T-cell (primary cell): ENCODE measurements around the gene EFNA4. TPM values are rescaled to one million over a fixed set of nuclear protein-coding genes. Genes with fewer than 3 reads are reported as not detected.
A peak's percentile ranks its signal among the peaks of the same experiment; 100 is the strongest.

ENCODE experiments used
- ATAC-seq, 4 experiments: fragments of 200-7000 bp in 3 of 4; fragments of 150-1000 bp in 1 of 4; cut with Tn5 transposase; replicated peaks in 1 of 4; 1 replicate in 3 of 4; 2 replicates in 1 of 4; pipeline ENCODE4 v1.10.0; 2021; ENCODE audit warnings: moderate library complexity in 3 of 4, mild to moderate bottlenecking in 2 of 4, moderate number of reproducible peaks in 1 of 4
- CTCF ChIA-PET, 2 donors: fragments of 300-600 bp; sonication (Branson Sonifier 250); formaldehyde crosslinking; loops; one replicate each; lab custom pipeline; 2022; ENCODE audit warnings: antibody characterized with exemption in 2 of 2; lab: Charles Lee
- POLR2A ChIA-PET, 2 donors: fragments of 300-600 bp; sonication (Branson Sonifier 250); formaldehyde crosslinking; loops; one replicate each; lab custom pipeline; 2022; ENCODE audit warnings: antibody characterized with exemption in 2 of 2; lab: Charles Lee
- DNase-seq, 35 experiments: peaks; one replicate each; pipeline versions ENCODE4 v3.0.0 to v3.0.0-alpha.2; 2013 to 2023
- H3K27ac ChIP-seq: one replicate; pipeline ENCODE4 v1.5.1; 2013; ENCODE audit warnings: low read length
- H3K27me3 ChIP-seq, 2 experiments: replicated peaks in 1 of 2; 1 replicate in 1 of 2; 2 replicates in 1 of 2; pipeline versions ENCODE4 v1.6.1 to v1.7.0; 2013; ENCODE audit warnings: low read length in 1 of 2, mixed read lengths in 1 of 2; ENCODE audit not compliant: control insufficient read depth in 2 of 2, insufficient read depth in 2 of 2; ENCODE audit errors: extremely low read depth in 1 of 2
- H3K36me3 ChIP-seq, 2 donors: 1 replicate in 1 of 2; 2 replicates in 1 of 2; pipeline versions ENCODE4 v1.6.1 to v1.7.0; 2013; ENCODE audit warnings: low read length in 1 of 2; ENCODE audit not compliant: control insufficient read depth in 2 of 2, insufficient read depth in 1 of 2; ENCODE audit errors: extremely low read depth in 1 of 2
- H3K4me1 ChIP-seq, 2 experiments: 1 replicate in 1 of 2; 2 replicates in 1 of 2; pipeline versions ENCODE4 v1.6.1 to v1.7.0; 2013; ENCODE audit warnings: low read length in 2 of 2, mixed read lengths in 1 of 2; ENCODE audit not compliant: insufficient read depth in 2 of 2, control insufficient read depth in 1 of 2; ENCODE audit errors: extremely low read depth in 1 of 2
- H3K4me3 ChIP-seq, 2 donors: 1 replicate in 1 of 2; 2 replicates in 1 of 2; pipeline versions ENCODE4 v1.5.1 to v1.7.0; 2013; ENCODE audit warnings: mild to moderate bottlenecking in 2 of 2, low read length in 1 of 2, moderate library complexity in 1 of 2; ENCODE audit not compliant: control insufficient read depth in 1 of 2; ENCODE audit errors: extremely low read depth in 1 of 2
- H3K9me3 ChIP-seq: 2 replicates; pipeline ENCODE4 v1.7.0; 2013
- H3K27ac Mint-ChIP-seq, 2 donors: one replicate each; pipeline ENCODE4 v1.8.0; 2020 to 2021; ENCODE audit warnings: mild to moderate bottlenecking in 2 of 2, mixed read lengths in 2 of 2
- H3K27me3 Mint-ChIP-seq, 2 donors: one replicate each; pipeline ENCODE4 v1.8.0; 2021 to 2022; ENCODE audit warnings: mixed read lengths in 2 of 2
- H3K36me3 Mint-ChIP-seq: one replicate; pipeline ENCODE4 v1.8.0; 2021; ENCODE audit warnings: mixed read lengths
- H3K4me1 Mint-ChIP-seq, 3 donors: one replicate each; pipeline ENCODE4 v1.8.0; 2020 to 2022; ENCODE audit warnings: mixed read lengths in 3 of 3, mild to moderate bottlenecking in 1 of 3
- H3K4me3 Mint-ChIP-seq, 3 donors: one replicate each; pipeline ENCODE4 v1.8.0; 2020 to 2022; ENCODE audit warnings: mild to moderate bottlenecking in 3 of 3, mixed read lengths in 3 of 3, moderate library complexity in 3 of 3
- H3K9me3 Mint-ChIP-seq, 3 donors: one replicate each; pipeline ENCODE4 v1.8.0; 2020 to 2022; ENCODE audit warnings: mixed read lengths in 3 of 3
- whole genome bisulfite sequencing: methylation state at CpG from one replicate; pipeline ENCODE4 v1.1.5; 2013; ENCODE audit warnings: missing lambda C conversion rate; ENCODE audit not compliant: insufficient coverage; 5-methylcytosine and 5-hydroxymethylcytosine counted together
- total RNA-seq, 35 experiments: library from RNA in 6 of 35; stranded (reverse) in 6 of 35; fragments of 120-200 nt in 1 of 35; gene quantifications; one replicate each; pipeline versions ENCODE4 v1.2.1 to v1.2.4 and lab custom pipeline; 2013 to 2026

The EFNA4 gene
- total RNA-seq, 5 donors from 2014 or later (not counting 1 experiment from before 2014, with no cell fraction given), result 3.1 to 7.8 (median 6.6) TPM

DNA sequence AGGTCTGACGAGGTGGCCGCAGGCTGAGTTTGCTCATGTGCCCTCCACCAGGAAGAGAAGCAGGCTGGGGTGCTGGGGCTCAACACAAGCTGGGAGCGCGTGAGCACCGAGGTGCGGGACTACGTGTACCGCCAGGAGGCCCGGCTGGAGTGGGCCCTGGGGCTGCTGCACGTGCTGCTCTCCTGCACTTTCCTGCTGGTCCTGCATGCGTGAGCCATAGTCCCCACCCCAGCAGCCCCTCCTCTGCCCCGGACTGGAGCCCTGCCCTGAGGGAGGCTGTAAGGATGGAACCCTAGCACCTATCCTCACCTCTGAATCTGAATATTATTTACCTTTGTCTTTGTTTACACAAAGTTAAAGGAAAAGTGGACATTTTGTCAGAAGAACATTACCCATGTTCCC is 20.2 kb upstream of the EFNA4 start:
- WGBS, result 88% methylated on average over 8 of the region's 12 CpGs
- Histone ChIP-seq H3K36me3 (no peaks in the 10 kb centered on the region), H3K4me3 (no peak overlapping the region), H3K27ac (no peak overlapping the region), H3K4me1 (no peaks in the 10 kb centered on the region), H3K27me3 (peaks cover 0 to 23% of the 10 kb centered on the region in 2 experiments), H3K9me3 (no peaks in the 10 kb centered on the region)
- ATAC-seq, result no peak
- H3K4me3 Mint-ChIP-seq, result no peak overlapping the region
- peaks cover 0 to 3% of the 10 kb centered on the region in 2 donors for H3K27me3 Mint-ChIP-seq
- peaks cover 6 to 12% (median 10%) of the 10 kb centered on the region in 3 donors for H3K4me1 Mint-ChIP-seq
- no peak for DNase-seq
- H3K9me3 Mint-ChIP-seq, result no peaks in the 10 kb centered on the region
- H3K27ac Mint-ChIP-seq, result no peak overlapping the region
- ChIA-PET POLR2A (no interaction called here), CTCF (interaction anchor here (0.6 to 2.3 kb wide), 7 partner anchors 9 to 215 kb away, joined by 3 to 9 read pairs (median 5); no protein-coding TSS in a partner anchor)
- no peaks in the 10 kb centered on the region for H3K36me3 Mint-ChIP-seq

DNA sequence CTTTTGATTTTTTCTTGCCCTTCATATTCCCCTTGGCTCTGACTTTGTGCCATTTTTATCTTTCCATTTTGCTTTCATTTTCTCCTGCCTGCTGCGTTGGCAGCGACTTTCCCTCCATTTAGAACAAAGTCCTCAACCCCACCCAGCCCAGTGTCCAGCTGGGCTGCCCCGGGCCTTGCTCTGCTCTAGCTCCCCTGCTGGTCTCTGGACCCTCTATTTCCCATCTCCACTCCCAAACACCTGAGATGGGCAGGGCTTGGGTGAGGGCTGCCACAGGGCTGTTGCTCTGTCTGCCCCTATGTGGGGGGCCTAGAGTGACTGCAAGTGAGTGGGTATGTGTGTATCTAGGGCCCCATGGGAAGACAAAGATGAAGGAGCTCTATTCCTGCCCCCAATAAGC is 19.7 kb upstream of the EFNA4 start:
- no peak for ATAC-seq
- H3K27ac Mint-ChIP-seq, result no peak overlapping the region
- no CpG with 5 or more reads among the region's 3 CpGs for WGBS

GRCh38 chr1:155044365-155044764 is 19.2 kb upstream of the EFNA4 start:
- Histone ChIP-seq H3K27ac (no peak overlapping the region), H3K36me3 (no peaks in the 10 kb centered on the region), H3K27me3 (peaks cover 0 to 20% of the 10 kb centered on the region in 2 experiments), H3K4me1 (no peaks in the 10 kb centered on the region), H3K4me3 (no peak overlapping the region), H3K9me3 (no peaks in the 10 kb centered on the region)
- Mint-ChIP-seq H3K27me3 (peaks cover 0 to 1% of the 10 kb centered on the region in 2 donors), H3K4me3 (peak overlapping the region in 1 of 3 donors; percentile 24), H3K36me3 (no peaks in the 10 kb centered on the region), H3K4me1 (peaks cover 6 to 12% (median 10%) of the 10 kb centered on the region in 3 donors), H3K27ac (peak overlapping the region in 1 of 2 donors; percentile 32), H3K9me3 (no peaks in the 10 kb centered on the region)
- ChIA-PET CTCF (interaction anchor here (0.6 to 2.3 kb wide), 10 partner anchors 8 to 174 kb away, joined by 3 to 9 read pairs (median 6); no protein-coding TSS in a partner anchor), POLR2A (interaction anchor here in 1 of 2 donors (0.6 kb wide), 1 partner anchor 72 kb away, joined by 3 read pairs; no protein-coding TSS in a partner anchor)
- ATAC-seq, result no peak
- WGBS, result 71% methylated on average over 5 of the region's 6 CpGs
- DNase-seq, result no peak

More for the DNA sequence above, 19.7 kb upstream of the EFNA4 start:
- Mint-ChIP-seq H3K36me3 (no peaks in the 10 kb centered on the region), H3K27me3 (peaks cover 0 to 3% of the 10 kb centered on the region in 2 donors), H3K9me3 (no peaks in the 10 kb centered on the region), H3K4me3 (no peak overlapping the region), H3K4me1 (peaks cover 6 to 12% (median 10%) of the 10 kb centered on the region in 3 donors)
- H3K4me3 ChIP-seq, result no peak overlapping the region
- DNase-seq, result no peak
- CTCF ChIA-PET, result interaction anchor here (0.7 to 2.3 kb wide), 6 partner anchors 9 to 121 kb away, joined by 3 to 9 read pairs (median 5); no protein-coding TSS in a partner anchor
- H3K27ac ChIP-seq, result no peak overlapping the region
- H3K27me3 ChIP-seq, result peaks cover 0 to 20% of the 10 kb centered on the region in 2 experiments
- no peaks in the 10 kb centered on the region for H3K36me3 ChIP-seq
- no peaks in the 10 kb centered on the region for H3K4me1 ChIP-seq
- no peaks in the 10 kb centered on the region for H3K9me3 ChIP-seq
- POLR2A ChIA-PET, result no interaction called here

DNA sequence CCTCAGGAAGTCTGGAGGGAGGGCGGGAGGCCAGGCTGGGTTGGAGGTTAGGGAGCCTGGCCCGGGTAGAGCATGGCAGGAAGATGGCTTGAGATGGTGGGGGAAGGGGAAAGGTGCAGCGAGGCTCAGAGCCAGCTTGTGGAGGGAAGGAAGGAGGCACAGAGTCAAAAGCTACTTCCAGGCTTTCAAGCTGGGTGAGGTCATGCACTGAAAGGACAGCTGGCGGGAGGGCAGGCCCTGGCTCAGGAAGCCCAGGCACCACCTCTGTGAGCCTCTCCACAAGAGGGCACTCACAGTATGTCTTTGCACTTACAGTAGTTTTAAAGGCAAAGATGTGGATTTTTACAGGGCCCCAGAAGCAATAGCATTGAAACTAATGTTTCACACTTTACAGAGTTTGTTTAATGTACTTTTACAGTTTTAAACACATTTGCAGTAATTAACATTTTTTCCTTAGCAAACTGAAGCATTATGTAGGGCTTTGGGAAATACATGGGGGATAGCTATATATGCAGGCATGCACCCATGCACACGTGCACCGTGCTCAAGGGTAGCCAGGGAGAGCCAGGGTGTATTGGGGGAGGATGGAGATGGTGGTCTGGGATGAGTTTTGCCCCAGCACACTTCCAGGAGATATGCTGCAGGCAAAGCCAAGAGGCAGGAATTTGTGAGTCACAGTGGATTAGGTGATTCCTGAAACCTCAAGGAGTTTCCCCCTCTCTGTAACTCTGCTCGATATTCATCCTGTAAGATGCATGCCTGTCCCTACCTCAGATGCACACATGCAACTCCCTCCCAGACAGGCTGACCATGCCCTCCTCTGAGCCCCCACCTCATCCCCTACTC is 18.5 kb upstream of the EFNA4 start:
- Histone ChIP-seq H3K4me1 (peaks cover 0 to 3% of the 10 kb centered on the region in 2 experiments), H3K27ac (no peak overlapping the region), H3K27me3 (peaks cover 0 to 20% of the 10 kb centered on the region in 2 experiments), H3K4me3 (no peak overlapping the region), H3K9me3 (no peaks in the 10 kb centered on the region), H3K36me3 (no peaks in the 10 kb centered on the region)
- ChIA-PET CTCF (interaction anchor here (0.6 to 2.3 kb wide), 10 partner anchors 8 to 175 kb away, joined by 3 to 9 read pairs (median 6); no protein-coding TSS in a partner anchor), POLR2A (interaction anchor here in 1 of 2 donors (0.6 kb wide), 1 partner anchor 73 kb away, joined by 3 read pairs; no protein-coding TSS in a partner anchor)
- H3K9me3 Mint-ChIP-seq, result no peaks in the 10 kb centered on the region
- no peak overlapping the region for H3K4me3 Mint-ChIP-seq
- ATAC-seq (peak; percentile 87 to 95 (median 90)), DNase-seq (peak in 29 of 35 experiments; percentile 27 to 78 (median 45))
- H3K27ac Mint-ChIP-seq, result no peak overlapping the region
- peaks cover 0 to 1% of the 10 kb centered on the region in 2 donors for H3K27me3 Mint-ChIP-seq
- H3K4me1 Mint-ChIP-seq, result peaks cover 6 to 16% (median 12%) of the 10 kb centered on the region in 3 donors
- 64% methylated on average over 5 of the region's 7 CpGs for WGBS
- H3K36me3 Mint-ChIP-seq, result no peaks in the 10 kb centered on the region

DNA sequence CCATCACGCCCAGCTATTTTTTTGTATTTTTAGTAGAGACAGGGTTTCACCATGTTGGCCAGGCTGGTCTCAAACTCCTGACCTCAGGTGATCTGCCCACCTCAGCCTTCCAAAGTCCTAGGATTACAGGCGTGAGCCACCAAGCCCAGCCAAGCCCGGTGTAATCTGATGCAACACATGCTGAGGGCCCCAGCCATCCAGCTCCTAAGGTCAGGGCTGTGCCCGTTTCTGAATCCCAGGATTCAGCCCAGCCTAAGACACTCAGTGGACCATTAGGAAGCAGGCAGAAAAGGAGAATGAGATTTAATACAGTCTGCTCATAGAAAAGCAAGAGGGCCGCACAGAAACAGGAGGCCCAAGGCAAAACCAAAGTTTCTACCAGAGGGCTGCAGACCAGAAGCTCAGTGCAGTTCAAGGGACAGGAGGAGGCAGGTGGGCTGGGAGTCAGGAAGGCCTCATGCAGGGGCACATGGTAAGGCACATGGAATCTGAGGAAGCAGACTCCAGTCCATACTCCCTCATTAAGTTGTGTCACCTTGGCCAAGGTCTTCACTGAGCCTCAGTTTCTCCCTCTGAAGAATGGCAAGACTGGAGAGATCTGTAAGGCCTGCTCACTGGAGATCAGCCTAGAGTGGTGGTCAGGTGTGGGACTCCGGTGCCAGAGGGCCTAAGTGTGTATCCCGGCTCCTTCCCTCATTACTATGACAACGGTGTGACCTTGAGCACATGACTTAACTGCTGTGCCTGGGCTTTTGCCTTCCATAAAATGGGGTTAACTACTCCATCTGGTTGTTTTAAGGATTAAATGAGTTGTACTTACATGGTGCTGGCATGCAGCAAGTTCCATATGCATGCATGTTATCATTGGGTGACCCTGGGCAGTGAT is 14.8 kb upstream of the EFNA4 start:
- Histone ChIP-seq H3K4me1 (peaks cover 4 to 32% of the 10 kb centered on the region in 2 experiments), H3K4me3 (no peak overlapping the region), H3K9me3 (no peaks in the 10 kb centered on the region), H3K27ac (no peak overlapping the region), H3K27me3 (peaks cover 0 to 16% of the 10 kb centered on the region in 2 experiments), H3K36me3 (no peaks in the 10 kb centered on the region)
- 100% methylated on average over 3 of the region's 8 CpGs for WGBS
- POLR2A ChIA-PET, result interaction anchor here in 1 of 2 donors (0.6 kb wide), 1 partner anchor 50 kb away, joined by 10 read pairs; no protein-coding TSS in a partner anchor
- DNase-seq (no peak), ATAC-seq (no peak)
- CTCF ChIA-PET, result interaction anchor here in 1 of 2 donors (0.7 to 1.8 kb wide), 2 partner anchors 11 to 22 kb away, joined by 6 read pairs; no protein-coding TSS in a partner anchor
- Mint-ChIP-seq H3K27ac (no peak overlapping the region), H3K27me3 (peaks cover 0 to 1% of the 10 kb centered on the region in 2 donors), H3K36me3 (no peaks in the 10 kb centered on the region), H3K4me3 (peak overlapping the region in 1 of 3 donors; percentile 11), H3K9me3 (no peaks in the 10 kb centered on the region), H3K4me1 (peaks cover 20 to 37% (median 32%) of the 10 kb centered on the region in 3 donors)
